ENCODE results near the gene SYCE1.
"Not testable (repeated sequence)": the region's sequence is repeated elsewhere in the genome, so short reads cannot be mapped to it uniquely, and the experiment has no call there.

Gene SYCE1

GRCh38 chr10:133559216-133559615 is 6.2 kb downstream of the SYCE1 start:
- Histone ChIP-seq H3K4me3 (ENCODE audit: low read length in 2 of 2) (no peak overlapping the region), H3K27ac (ENCODE audit: low read depth in 2 of 2, low read length in 2 of 2) (no peak overlapping the region), H3K36me3 (ENCODE audit: control insufficient read depth in 2 of 2, insufficient read depth in 2 of 2, low read length in 2 of 2) (no peaks in the 10 kb centered on the region)

GRCh38 chr10:133557381-133557780 is 8.0 kb downstream of the SYCE1 start:
- Histone ChIP-seq H3K4me1 (ENCODE audit: control insufficient read depth in 2 of 2, insufficient read depth in 2 of 2, low read length in 2 of 2) (no peaks in the 10 kb centered on the region), H3K27ac (ENCODE audit: low read depth in 2 of 2, low read length in 2 of 2) (no peak overlapping the region), H3K9me3 (ENCODE audit: control insufficient read depth in 2 of 2, low read length in 2 of 2) (no peaks in the 10 kb centered on the region), H3K4me3 (ENCODE audit: low read length in 2 of 2) (no peak overlapping the region), H3K27me3 (ENCODE audit: control insufficient read depth in 2 of 2, insufficient read depth in 2 of 2, low read length in 2 of 2) (no peaks in the 10 kb centered on the region), H3K36me3 (ENCODE audit: control insufficient read depth in 2 of 2, insufficient read depth in 2 of 2, low read length in 2 of 2) (no peaks in the 10 kb centered on the region), H3K9ac (ENCODE audit: low read depth in 1 of 2, low read length in 2 of 2) (no peak overlapping the region)

More at GRCh38 chr10:133559216-133559615, 6.2 kb downstream of the SYCE1 start:
- Histone ChIP-seq H3K27me3 (ENCODE audit: control insufficient read depth in 2 of 2, insufficient read depth in 2 of 2, low read length in 2 of 2) (no peaks in the 10 kb centered on the region), H3K9ac (ENCODE audit: low read depth in 1 of 2, low read length in 2 of 2) (no peak overlapping the region), H3K9me3 (ENCODE audit: control insufficient read depth in 2 of 2, low read length in 2 of 2) (no peaks in the 10 kb centered on the region), H3K4me1 (ENCODE audit: control insufficient read depth in 2 of 2, insufficient read depth in 2 of 2, low read length in 2 of 2) (no peaks in the 10 kb centered on the region)

- no peaks in the 10 kb centered on the region for H3K4me1 ChIP-seq (ENCODE audit: control insufficient read depth in 2 of 2, insufficient read depth in 2 of 2, low read length in 2 of 2)
- no peaks in the 10 kb centered on the region for H3K27me3 ChIP-seq (ENCODE audit: control insufficient read depth in 2 of 2, insufficient read depth in 2 of 2, low read length in 2 of 2)
- no peaks in the 10 kb centered on the region for H3K36me3 ChIP-seq (ENCODE audit: control insufficient read depth in 2 of 2, insufficient read depth in 2 of 2, low read length in 2 of 2)
- H3K9ac ChIP-seq (ENCODE audit: low read depth in 1 of 2, low read length in 2 of 2) = no peak overlapping the region
- H3K27ac ChIP-seq (ENCODE audit: low read depth in 2 of 2, low read length in 2 of 2) = no peak overlapping the region
- no peak overlapping the region for H3K4me3 ChIP-seq (ENCODE audit: low read length in 2 of 2)
- no peaks in the 10 kb centered on the region for H3K9me3 ChIP-seq (ENCODE audit: control insufficient read depth in 2 of 2, low read length in 2 of 2)
These were observed 9.9 kb downstream of the SYCE1 start for GRCh38 chr10:133555521-133555920.

DNA sequence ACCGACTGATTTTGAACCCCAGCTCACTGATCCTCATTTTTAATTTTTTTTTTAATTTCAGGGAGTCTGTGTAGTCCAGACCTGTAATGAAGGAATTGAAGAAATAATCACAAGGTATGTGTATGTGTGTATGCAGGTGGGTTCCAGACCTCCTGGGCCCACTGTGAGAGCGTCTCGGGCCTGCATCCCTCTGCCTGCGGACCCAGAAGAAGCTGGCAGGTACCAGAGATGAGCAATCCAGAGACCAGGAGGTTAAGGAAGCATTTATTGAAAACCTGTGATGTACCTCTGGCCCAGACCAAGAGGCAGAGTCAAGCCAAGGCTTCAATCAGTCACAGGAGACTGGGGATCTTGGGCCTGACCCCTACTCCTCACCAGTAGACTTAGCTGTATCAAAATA is 10.8 kb downstream of the SYCE1 start:
- Histone ChIP-seq H3K4me3 (ENCODE audit: low read length in 2 of 2) (no peak overlapping the region), H3K9me3 (ENCODE audit: control insufficient read depth in 2 of 2, low read length in 2 of 2) (no peaks in the 10 kb centered on the region), H3K27me3 (ENCODE audit: control insufficient read depth in 2 of 2, insufficient read depth in 2 of 2, low read length in 2 of 2) (no peaks in the 10 kb centered on the region), H3K9ac (ENCODE audit: low read depth in 1 of 2, low read length in 2 of 2) (no peak overlapping the region), H3K36me3 (ENCODE audit: control insufficient read depth in 2 of 2, insufficient read depth in 2 of 2, low read length in 2 of 2) (no peaks in the 10 kb centered on the region), H3K27ac (ENCODE audit: low read depth in 2 of 2, low read length in 2 of 2) (no peak overlapping the region), H3K4me1 (ENCODE audit: control insufficient read depth in 2 of 2, insufficient read depth in 2 of 2, low read length in 2 of 2) (no peaks in the 10 kb centered on the region)

GRCh38 chr10:133544506-133544905 is 20.9 kb downstream of the SYCE1 start:
- no peaks in the 10 kb centered on the region for H3K4me1 ChIP-seq (ENCODE audit: control insufficient read depth in 2 of 2, insufficient read depth in 2 of 2, low read length in 2 of 2)
- no peak overlapping the region for H3K4me3 ChIP-seq (ENCODE audit: low read length in 2 of 2)
- peaks cover 0 to 4% of the 10 kb centered on the region in 2 donors for H3K27me3 ChIP-seq (ENCODE audit: control insufficient read depth in 2 of 2, insufficient read depth in 2 of 2, low read length in 2 of 2)
- no peaks in the 10 kb centered on the region for H3K9me3 ChIP-seq (ENCODE audit: control insufficient read depth in 2 of 2, low read length in 2 of 2)
- H3K27ac ChIP-seq (ENCODE audit: low read depth in 2 of 2, low read length in 2 of 2) = no peak overlapping the region
- no peak overlapping the region for H3K9ac ChIP-seq (ENCODE audit: low read depth in 1 of 2, low read length in 2 of 2)
- H3K36me3 ChIP-seq (ENCODE audit: control insufficient read depth in 2 of 2, insufficient read depth in 2 of 2, low read length in 2 of 2) = no peaks in the 10 kb centered on the region

DNA sequence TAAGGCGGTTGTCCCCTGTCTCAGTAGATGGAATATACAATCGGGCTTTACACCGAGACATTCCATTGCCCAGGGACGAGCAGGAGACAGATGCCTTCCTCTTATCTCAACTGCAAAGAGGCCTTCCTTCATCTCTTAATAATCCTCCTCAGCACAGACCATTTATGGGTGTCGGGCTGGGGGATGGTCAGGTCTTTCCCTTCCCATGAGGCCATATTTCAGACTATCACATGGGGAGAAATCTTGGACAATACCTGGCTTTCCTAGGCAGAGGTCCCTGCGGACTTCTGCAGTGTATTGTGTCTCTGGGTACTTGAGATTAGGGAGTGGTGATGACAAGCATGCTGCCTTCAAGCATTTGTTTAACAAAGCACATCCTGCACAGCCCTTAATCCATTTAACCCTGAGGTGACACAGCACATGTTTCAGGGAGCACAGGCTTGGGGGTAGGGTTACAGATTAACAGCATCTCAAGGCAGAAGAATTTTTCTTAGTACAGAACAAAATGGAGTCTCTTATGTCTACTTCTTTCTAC is 23.9 kb downstream of the SYCE1 start:
- not testable (repeated sequence) for H3K4me3 ChIP-seq (ENCODE audit: low read length in 2 of 2); H3K27ac ChIP-seq (ENCODE audit: low read depth in 2 of 2, low read length in 2 of 2); H3K27me3 ChIP-seq (ENCODE audit: control insufficient read depth in 2 of 2, insufficient read depth in 2 of 2, low read length in 2 of 2); H3K9ac ChIP-seq (ENCODE audit: low read depth in 1 of 2, low read length in 2 of 2); H3K4me1 ChIP-seq (ENCODE audit: control insufficient read depth in 2 of 2, insufficient read depth in 2 of 2, low read length in 2 of 2); H3K36me3 ChIP-seq (ENCODE audit: control insufficient read depth in 2 of 2, insufficient read depth in 2 of 2, low read length in 2 of 2); H3K9me3 ChIP-seq (ENCODE audit: control insufficient read depth in 2 of 2, low read length in 2 of 2)

GRCh38 chr10:133537546-133538545 is 27.5 kb downstream of the SYCE1 start:
- Histone ChIP-seq H3K9ac (ENCODE audit: low read depth in 1 of 2, low read length in 2 of 2) (no peak overlapping the region), H3K27me3 (ENCODE audit: control insufficient read depth in 2 of 2, insufficient read depth in 2 of 2, low read length in 2 of 2) (no peaks in the 10 kb centered on the region), H3K36me3 (ENCODE audit: control insufficient read depth in 2 of 2, insufficient read depth in 2 of 2, low read length in 2 of 2) (no peaks in the 10 kb centered on the region), H3K27ac (ENCODE audit: low read depth in 2 of 2, low read length in 2 of 2) (no peak overlapping the region), H3K4me3 (ENCODE audit: low read length in 2 of 2) (no peak overlapping the region), H3K9me3 (ENCODE audit: control insufficient read depth in 2 of 2, low read length in 2 of 2) (no peaks in the 10 kb centered on the region), H3K4me1 (ENCODE audit: control insufficient read depth in 2 of 2, insufficient read depth in 2 of 2, low read length in 2 of 2) (no peaks in the 10 kb centered on the region)

DNA sequence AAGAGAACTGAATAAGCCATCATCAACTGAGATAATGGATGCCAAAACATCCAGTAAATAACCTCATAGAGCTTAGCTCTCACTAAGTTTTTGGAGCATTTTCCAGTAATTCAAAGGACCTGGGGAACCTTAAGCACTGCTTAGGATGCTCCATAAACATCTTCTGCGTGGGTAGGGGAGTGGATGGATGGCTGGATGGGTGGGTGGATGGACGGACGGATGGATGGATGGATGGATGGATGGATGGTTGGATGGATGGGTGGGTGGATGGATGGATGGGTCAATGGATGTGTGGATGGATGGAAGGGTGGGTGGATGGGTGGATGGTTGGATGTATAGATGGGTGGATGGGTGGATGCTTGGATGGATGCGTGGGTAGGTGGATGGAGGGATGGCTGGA is 29.2 kb downstream of the SYCE1 start:
- no peaks in the 10 kb centered on the region for H3K9me3 ChIP-seq (ENCODE audit: control insufficient read depth in 2 of 2, low read length in 2 of 2)
- no peak overlapping the region for H3K27ac ChIP-seq (ENCODE audit: low read depth in 2 of 2, low read length in 2 of 2)
- H3K4me3 ChIP-seq (ENCODE audit: low read length in 2 of 2) = no peak overlapping the region
- H3K9ac ChIP-seq (ENCODE audit: low read depth in 1 of 2, low read length in 2 of 2) = no peak overlapping the region
- no peaks in the 10 kb centered on the region for H3K27me3 ChIP-seq (ENCODE audit: control insufficient read depth in 2 of 2, insufficient read depth in 2 of 2, low read length in 2 of 2)
- no peaks in the 10 kb centered on the region for H3K4me1 ChIP-seq (ENCODE audit: control insufficient read depth in 2 of 2, insufficient read depth in 2 of 2, low read length in 2 of 2)
- H3K36me3 ChIP-seq (ENCODE audit: control insufficient read depth in 2 of 2, insufficient read depth in 2 of 2, low read length in 2 of 2) = no peaks in the 10 kb centered on the region

DNA sequence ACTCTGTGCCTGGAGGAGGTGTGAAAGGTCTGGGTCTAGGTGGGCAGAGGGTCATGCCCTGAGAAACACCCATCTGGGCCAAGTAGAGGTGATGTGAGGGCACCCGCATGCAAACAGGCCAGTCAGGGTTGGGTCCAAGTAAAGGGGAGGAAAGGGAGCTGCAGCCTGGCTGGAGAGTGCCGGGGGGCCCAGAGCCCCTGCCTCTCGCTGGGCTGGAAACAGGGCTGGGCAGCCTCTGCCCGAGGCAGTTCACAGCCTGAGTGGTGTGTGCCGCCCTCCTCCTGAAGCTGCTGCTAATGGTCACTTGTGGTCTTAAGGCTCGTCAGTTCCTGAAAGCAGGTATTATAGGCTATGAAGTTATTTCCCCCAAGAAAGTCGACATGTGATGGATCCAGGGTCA is 31.0 kb downstream of the SYCE1 start:
- Histone ChIP-seq H3K9ac (ENCODE audit: low read depth in 1 of 2, low read length in 2 of 2) (no peak overlapping the region), H3K36me3 (ENCODE audit: control insufficient read depth in 2 of 2, insufficient read depth in 2 of 2, low read length in 2 of 2) (no peaks in the 10 kb centered on the region), H3K4me3 (ENCODE audit: low read length in 2 of 2) (no peak overlapping the region), H3K4me1 (ENCODE audit: control insufficient read depth in 2 of 2, insufficient read depth in 2 of 2, low read length in 2 of 2) (no peaks in the 10 kb centered on the region), H3K27me3 (ENCODE audit: control insufficient read depth in 2 of 2, insufficient read depth in 2 of 2, low read length in 2 of 2) (peaks cover 2 to 4% of the 10 kb centered on the region in 2 donors), H3K9me3 (ENCODE audit: control insufficient read depth in 2 of 2, low read length in 2 of 2) (no peaks in the 10 kb centered on the region), H3K27ac (ENCODE audit: low read depth in 2 of 2, low read length in 2 of 2) (no peak overlapping the region)

GRCh38 chr10:133532871-133533270 is 32.5 kb downstream of the SYCE1 start:
- Histone ChIP-seq H3K4me1 (ENCODE audit: control insufficient read depth in 2 of 2, insufficient read depth in 2 of 2, low read length in 2 of 2) (no peaks in the 10 kb centered on the region), H3K9me3 (ENCODE audit: control insufficient read depth in 2 of 2, low read length in 2 of 2) (no peaks in the 10 kb centered on the region), H3K4me3 (ENCODE audit: low read length in 2 of 2) (no peak overlapping the region), H3K36me3 (ENCODE audit: control insufficient read depth in 2 of 2, insufficient read depth in 2 of 2, low read length in 2 of 2) (no peaks in the 10 kb centered on the region), H3K27me3 (ENCODE audit: control insufficient read depth in 2 of 2, insufficient read depth in 2 of 2, low read length in 2 of 2) (peaks cover 6 to 12% of the 10 kb centered on the region in 2 donors), H3K9ac (ENCODE audit: low read depth in 1 of 2, low read length in 2 of 2) (no peak overlapping the region), H3K27ac (ENCODE audit: low read depth in 2 of 2, low read length in 2 of 2) (no peak overlapping the region)

Measured in mucosa of rectum (tissue), 2 donors.